GM21360 (cell line): ENCODE results near the gene RDH16.
"Not testable (repeated sequence)": the region's sequence is repeated elsewhere in the genome, so short reads cannot be mapped to it uniquely, and the experiment has no call there.

Experiments used
- ATAC-seq: cut with Tn5 transposase; IDR thresholded peaks from one replicate; pipeline ENCODE4 v1.9.1; 2021; ENCODE audit warnings: mild to moderate bottlenecking, moderate library complexity; ENCODE audit not compliant: unreplicated experiment

The RDH16 gene

GRCh38 chr12:56989861-56990610 lies 32.6 kb upstream of the RDH16 start:
- no peak for ATAC-seq

GRCh38 chr12:56988207-56988739 lies 30.9 kb upstream of the RDH16 start:
- ATAC-seq = no peak

DNA sequence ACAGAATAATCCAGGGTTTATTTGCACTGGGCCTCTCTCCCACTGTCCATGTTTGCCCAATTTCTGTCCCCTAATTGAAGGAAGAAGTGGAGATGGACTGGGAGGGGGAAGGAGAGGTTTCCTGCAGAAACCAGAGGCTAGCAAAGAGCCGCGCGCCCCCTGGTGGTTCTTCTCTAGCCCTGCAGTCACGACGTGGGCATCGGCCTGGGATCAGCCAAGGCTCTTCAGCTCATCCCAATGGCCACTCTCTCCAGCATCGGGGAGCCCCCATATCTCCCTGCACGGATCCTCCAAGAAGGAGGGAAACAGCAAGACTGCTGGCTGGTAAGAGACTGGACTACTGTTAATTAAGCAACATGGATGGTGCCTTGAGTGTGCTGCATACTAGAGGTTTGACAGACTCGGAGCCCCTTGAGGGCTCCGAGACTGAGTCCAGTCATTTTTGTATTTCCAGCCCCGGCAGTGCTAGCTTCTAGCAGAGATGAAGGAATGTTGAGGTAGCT lies 30.2 kb upstream of the RDH16 start:
- ATAC-seq = no peak

GRCh38 chr12:56987011-56987410 lies 29.6 kb upstream of the RDH16 start:
- no peak for ATAC-seq

DNA sequence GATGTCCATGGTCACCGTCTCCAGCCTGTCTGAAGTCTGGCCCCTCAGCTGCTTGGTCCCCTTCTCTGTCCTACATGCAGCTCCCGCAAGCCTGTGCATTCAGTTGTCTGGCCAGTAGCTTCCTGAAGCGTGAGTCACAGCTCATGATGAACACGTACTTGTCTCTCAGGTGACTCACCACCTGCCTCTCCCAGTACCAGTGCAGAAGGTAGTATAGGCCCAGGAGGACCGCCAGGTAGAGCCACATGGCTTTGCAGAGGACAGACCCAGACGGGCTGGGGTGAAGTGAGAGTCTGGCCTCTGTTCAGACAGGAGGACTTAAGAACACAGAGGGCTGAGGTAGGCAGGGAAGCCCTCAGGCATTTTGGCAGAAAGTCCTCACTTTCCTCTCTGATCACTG lies 28.3 kb upstream of the RDH16 start:
- not testable (repeated sequence) for ATAC-seq

DNA sequence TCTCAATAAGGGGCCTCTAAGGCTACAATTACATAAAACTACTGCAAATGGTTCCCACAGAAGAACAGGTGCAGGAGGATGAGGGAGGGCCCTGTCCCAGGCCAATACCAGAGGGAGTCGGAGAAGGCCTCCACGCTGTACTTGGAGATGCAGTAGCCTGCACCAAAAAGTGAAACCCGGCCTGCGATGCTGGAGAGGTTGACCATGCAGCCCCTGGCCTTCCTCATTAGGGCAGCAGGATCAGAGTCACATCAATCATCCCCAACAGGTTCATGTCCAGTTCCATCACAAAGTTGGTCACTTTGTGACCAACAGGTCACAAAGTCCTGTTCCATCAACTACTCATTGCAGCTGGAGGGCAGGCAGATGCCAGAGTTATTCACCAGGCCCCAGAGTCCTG lies 26.0 kb upstream of the RDH16 start:
- no peak for ATAC-seq

DNA sequence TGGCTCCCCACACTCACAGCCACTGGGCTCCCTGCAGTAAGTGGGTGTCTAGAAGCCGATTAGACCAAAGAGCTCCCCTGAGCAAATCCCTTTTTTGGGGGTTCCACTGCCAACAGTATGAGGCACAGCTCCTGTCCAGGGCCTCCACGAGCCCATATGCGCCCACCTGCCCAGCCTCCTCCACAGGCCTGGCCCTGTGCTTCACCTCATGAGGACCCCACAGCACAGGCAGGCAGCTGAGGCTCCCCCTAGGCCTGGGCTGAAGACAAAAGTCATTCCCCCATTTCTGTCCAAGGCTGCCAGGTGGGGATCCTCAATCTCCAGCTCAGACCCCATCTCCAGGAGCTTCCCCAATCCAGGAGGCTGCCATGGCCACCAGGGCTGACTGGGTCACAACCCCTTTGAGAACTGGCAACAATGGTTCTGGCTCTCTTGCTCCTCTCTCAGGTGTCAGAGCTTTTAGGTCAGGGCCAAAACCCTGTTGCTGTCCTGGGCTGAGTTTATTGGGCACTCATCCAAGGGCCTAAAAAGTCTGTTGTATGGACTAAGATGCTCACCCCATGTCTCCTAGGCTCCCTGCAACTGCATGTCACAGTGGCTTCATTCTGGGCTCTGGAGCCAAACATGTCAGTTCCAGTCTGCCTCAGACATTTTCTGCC lies 25.3 kb upstream of the RDH16 start:
- not testable (repeated sequence) for ATAC-seq

DNA sequence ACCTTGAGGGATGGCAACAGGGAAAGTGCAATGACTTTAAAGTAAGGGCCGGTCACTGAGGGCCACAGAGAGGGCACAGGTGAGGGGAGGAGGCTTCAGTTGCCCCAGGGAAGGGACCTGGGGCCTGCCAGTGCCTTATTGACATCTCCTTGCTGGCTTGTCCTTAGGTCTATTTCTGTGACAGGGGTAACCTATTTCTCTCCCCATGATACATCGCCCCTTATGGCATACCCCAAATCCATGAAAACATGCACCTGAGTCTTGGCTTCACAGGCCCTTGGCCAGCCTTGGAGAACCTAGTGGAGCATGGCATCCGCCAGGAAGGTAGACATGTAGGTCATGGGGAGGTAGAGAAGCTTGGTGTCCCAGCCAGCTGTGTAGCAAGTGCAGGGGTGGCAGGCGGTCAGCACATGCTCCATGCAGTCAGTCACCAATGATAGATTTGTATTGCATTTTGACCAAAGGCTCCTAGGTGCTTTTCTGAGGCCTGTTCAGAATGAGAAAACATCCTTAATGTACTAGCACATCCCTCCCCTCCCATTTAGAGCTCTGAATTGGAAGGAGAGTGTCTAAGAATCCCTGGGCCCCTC lies 23.6 kb upstream of the RDH16 start:
- no peak for ATAC-seq

DNA sequence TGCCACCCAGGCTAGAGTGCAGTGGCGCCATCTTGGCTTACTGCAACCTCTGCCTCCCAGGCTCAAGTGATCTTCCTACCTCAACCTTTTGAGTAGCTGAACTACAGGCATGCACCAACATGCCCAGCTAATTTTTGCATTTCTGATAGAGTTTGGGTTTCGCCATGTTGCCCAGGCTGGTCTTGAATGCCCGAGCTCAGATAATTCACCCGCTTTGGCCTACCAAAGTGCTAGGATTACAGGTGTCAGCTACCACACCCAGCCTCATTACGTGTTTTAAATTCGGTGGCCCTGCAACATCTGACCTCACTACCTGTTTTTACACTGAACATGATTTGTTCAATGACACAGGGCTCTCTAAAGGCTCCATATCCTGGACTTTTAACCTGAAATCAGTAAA lies 22.9 kb upstream of the RDH16 start:
- ATAC-seq = no peak

DNA sequence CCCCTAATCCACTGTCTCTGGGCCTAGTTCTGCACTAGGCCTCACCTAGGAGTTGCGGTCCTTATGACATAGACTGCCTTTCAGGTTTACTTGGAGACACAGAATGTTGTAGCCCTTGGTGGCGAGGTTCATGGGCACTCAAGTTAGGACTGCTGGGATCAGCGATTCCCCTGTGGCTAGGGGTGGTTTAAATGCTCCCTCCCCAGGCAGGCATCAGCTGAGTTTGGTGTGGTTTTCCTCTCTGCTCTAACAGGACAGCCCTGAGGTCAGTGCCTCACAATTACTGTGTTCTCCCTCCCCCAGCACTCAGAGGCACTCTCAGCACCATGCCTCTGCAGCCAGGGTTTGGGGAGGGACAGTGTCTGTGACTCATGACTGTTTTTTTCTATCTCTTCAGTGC lies 22.2 kb upstream of the RDH16 start:
- ATAC-seq = no peak

DNA sequence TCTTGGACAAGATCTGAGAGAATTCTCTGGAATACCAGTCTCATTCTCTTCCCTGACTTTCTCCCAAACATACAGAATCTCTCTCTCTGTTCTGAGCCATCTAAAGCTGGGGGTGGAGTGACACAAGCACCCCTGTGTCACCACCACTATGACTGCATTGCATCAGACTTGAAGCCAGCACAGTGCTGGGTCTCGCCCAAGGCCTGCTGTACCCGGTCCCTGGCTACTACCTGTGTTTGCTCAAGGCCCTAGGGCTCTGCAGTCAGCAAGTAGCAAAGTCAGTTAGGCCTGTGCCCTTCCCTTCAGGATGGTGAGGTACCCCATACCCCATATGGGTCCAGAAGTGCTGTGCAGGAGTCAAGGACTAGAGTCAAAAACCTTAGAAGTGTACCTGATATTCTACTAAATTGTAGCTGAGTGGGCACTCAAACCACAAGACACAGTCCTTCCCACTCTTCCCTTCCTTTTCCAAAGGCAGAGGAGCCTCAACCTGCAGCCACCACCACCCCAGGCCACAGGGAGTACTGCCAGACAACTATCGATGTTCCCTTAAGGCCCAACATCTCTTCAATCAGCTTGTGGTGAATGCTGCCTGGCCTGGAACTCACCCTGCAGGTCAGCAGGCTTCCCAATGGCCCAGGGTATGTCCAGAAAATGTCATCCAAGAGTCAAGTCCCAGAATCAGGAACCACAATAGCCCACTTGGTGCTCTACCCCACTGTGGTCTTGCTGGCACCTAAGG lies 21.2 kb upstream of the RDH16 start:
- no peak for ATAC-seq

GRCh38 chr12:56977361-56977760 lies 20.0 kb upstream of the RDH16 start:
- ATAC-seq = not testable (repeated sequence)

GRCh38 chr12:56974224-56974623 lies 16.8 kb upstream of the RDH16 start:
- not testable (repeated sequence) for ATAC-seq

DNA sequence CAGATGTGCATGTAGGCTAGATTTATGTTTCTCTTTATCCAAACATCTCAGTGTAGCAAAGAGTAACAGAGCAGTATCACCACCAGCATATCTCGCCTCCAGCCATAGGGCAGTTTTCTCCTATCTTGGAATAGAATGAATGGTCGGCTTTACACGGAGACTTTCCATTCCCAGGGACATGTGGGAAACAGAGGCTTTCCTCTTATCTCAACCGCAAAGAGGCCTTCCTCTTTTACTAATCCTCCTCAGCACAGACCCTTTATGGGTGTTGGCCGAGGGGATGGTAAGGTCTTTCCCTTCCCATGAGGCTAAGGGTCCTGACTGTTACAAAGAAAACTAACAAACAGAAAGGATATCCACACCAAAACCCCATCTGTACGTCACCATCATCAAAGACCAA lies 11.5 kb upstream of the RDH16 start:
- ATAC-seq = not testable (repeated sequence)

GRCh38 chr12:56965997-56966642 lies 8.7 kb upstream of the RDH16 start:
- not testable (repeated sequence) for ATAC-seq

GRCh38 chr12:56965124-56965523 lies 7.7 kb upstream of the RDH16 start:
- ATAC-seq = not testable (repeated sequence)

DNA sequence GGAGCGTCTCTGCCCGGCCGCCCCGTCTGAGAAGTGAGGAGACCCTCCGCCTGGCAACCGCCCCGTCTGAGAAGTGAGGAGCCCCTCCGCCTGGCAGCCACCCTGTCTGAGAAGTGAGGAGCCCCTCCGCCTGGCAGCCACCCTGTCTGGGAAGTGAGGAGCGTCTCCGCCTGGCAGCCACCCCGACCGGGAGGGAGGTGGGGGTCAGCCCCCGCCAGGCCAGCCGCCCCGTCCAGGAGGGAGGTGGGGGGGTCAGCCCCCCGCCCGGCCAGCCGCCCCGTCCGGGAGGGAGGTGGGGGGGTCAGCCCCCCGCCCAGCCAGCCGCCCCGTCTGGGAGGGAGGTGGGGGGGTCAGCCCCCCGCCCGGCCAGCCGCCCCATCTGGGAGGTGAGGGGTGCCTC lies 6.1 kb upstream of the RDH16 start:
- ATAC-seq = not testable (repeated sequence)

GRCh38 chr12:56962247-56962646 lies 4.8 kb upstream of the RDH16 start:
- not testable (repeated sequence) for ATAC-seq

DNA sequence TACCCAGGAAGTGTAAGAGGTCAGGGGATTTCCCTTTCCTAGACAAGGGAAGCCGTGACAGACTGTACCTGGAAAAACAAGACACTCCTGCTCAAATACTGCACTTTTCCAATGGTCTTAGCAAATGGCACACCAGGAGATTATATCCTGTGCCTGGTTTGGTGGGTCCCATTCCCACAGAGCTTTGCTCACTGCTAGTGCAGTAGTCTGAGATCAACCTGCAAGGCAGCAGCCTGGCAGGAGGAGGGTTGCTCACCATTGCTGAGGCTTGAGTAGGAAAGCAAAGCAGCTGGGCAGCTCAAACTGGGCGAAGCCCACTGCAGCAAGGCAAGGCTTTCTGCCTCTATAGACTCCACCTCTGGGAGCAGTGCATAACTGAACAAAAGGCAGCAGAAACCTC lies 1.0 kb upstream of the RDH16 start:
- no peak for ATAC-seq

- no peak for ATAC-seq
These were observed 1.7 kb downstream of the RDH16 start for GRCh38 chr12:56955631-56956256.
